HepG2 (cell line): ENCODE results near the gene CEP164. TPM values are rescaled to one million over a fixed set of nuclear protein-coding genes. Genes with fewer than 3 reads are reported as not detected.

Experiments used
- ATAC-seq: fragments of 200-7000 bp; cut with Tn5 transposase; 3 replicates; pipeline ENCODE4 v1.9.1; 2020; ENCODE audit warnings: mild to moderate bottlenecking, moderate library complexity
- BruUV-seq: library from RNA; stranded (reverse); fragments of 400-500 nt; replicated peaks from 2 replicates; lab custom pipeline; 2021; lab: Mats Ljungman, UMichigan
- CTCF ChIA-PET: fragments of 300-600 bp; formaldehyde crosslinking; extraction: SDS; loops from one replicate; lab custom pipeline; 2021; ENCODE audit warnings: low total read pairs, inconsistent platforms, low intra/inter-chr PET ratio; lab: Yijun Ruan, JAX
- POLR2A ChIA-PET: fragments of 350-600 bp; sonication (Branson Sonifier 250); formaldehyde crosslinking; loops from one replicate; lab custom pipeline; 2020; ENCODE audit warnings: antibody characterized with exemption, inconsistent platforms; lab: Yijun Ruan, JAX
- DNase-seq: peaks from one replicate; pipeline ENCODE4 v3.0.0-alpha.2; 2015; ENCODE audit warnings: low spot score
- FAIRE-seq: peaks from 3 replicates; lab custom pipeline; 2011; peaks lifted over from hg19 to GRCh38; lab: Jason Lieb, UNC
- H2AFZ ChIP-seq: one replicate; pipeline ENCODE4 v1.6.1; 2011; ENCODE audit warnings: low read length, inconsistent platforms
- H3K27ac ChIP-seq: fragments of 300-600 bp; 3 replicates; pipeline ENCODE4 v1.8.0; 2011; ENCODE audit warnings: mixed run types, mild to moderate bottlenecking, mixed read lengths, low read length, inconsistent platforms; ENCODE audit not compliant: insufficient read depth; ENCODE audit errors: extremely low read length
- H3K27me3 ChIP-seq, 2 experiments: fragments of 200-600 bp in 1 of 2; 2 replicates in 1 of 2; 3 replicates in 1 of 2; pipeline versions ENCODE4 v1.6.0 to v1.8.0; 2011; ENCODE audit warnings: low read length in 2 of 2, mild to moderate bottlenecking in 2 of 2, moderate library complexity in 2 of 2, inconsistent platforms in 1 of 2; ENCODE audit not compliant: insufficient read depth in 2 of 2, control insufficient read depth in 1 of 2
- H3K36me3 ChIP-seq, 2 experiments: fragments of 200-600 bp in 1 of 2; replicated peaks in 1 of 2; 2 replicates in 1 of 2; 3 replicates in 1 of 2; pipeline versions ENCODE4 v1.5.1 to v1.8.0; 2011; ENCODE audit warnings: low read length in 2 of 2, inconsistent platforms in 1 of 2; ENCODE audit not compliant: insufficient read depth in 2 of 2, control insufficient read depth in 1 of 2
- H3K4me1 ChIP-seq: 2 replicates; pipeline ENCODE4 v1.5.1; 2012; ENCODE audit warnings: low read length, inconsistent platforms; ENCODE audit not compliant: insufficient read depth
- H3K4me2 ChIP-seq: 2 replicates; pipeline ENCODE4 v1.6.0; 2011; ENCODE audit warnings: low read depth, low read length, inconsistent platforms
- H3K4me3 ChIP-seq, 3 experiments: fragments of 200-600 bp in 1 of 3; sonication (generic), shearing (Covaris generic) in 1 of 3; replicated peaks in 1 of 3; 2 replicates each; pipeline ENCODE4 v1.5.1; 2011 to 2016; ENCODE audit warnings: low read length in 3 of 3, inconsistent platforms in 2 of 3, low read depth in 2 of 3, mild to moderate bottlenecking in 2 of 3, control low read depth in 1 of 3, mixed read lengths in 1 of 3; ENCODE audit not compliant: insufficient read depth in 1 of 3
- H3K79me2 ChIP-seq: one replicate; pipeline ENCODE4 v1.6.1; 2011; ENCODE audit warnings: low read length, inconsistent platforms; ENCODE audit not compliant: insufficient read depth
- H3K9ac ChIP-seq: 2 replicates; pipeline ENCODE4 v1.6.0; 2011; ENCODE audit warnings: mild to moderate bottlenecking, low read depth, low read length, inconsistent platforms; ENCODE audit not compliant: insufficient read depth
- H3K9me3 ChIP-seq: 2 replicates; pipeline ENCODE4 v1.5.1; 2012; ENCODE audit warnings: mild to moderate bottlenecking, low read length
- H4K20me1 ChIP-seq: 2 replicates; pipeline ENCODE4 v1.6.0; 2011; ENCODE audit warnings: inconsistent platforms, mild to moderate bottlenecking, low read length, moderate library complexity; ENCODE audit not compliant: insufficient read depth
- AHDC1 ChIP-seq: sonication (generic); formaldehyde crosslinking; IDR thresholded peaks from 2 replicates; pipeline ENCODE4 v1.5.1; 2020; ENCODE audit warnings: mild to moderate bottlenecking, missing genetic modification reagents, borderline replicate concordance
- BORCS8-MEF2B ChIP-seq: sonication (generic); formaldehyde crosslinking; IDR thresholded peaks from 2 replicates; pipeline ENCODE4 v1.8.0; 2022; ENCODE audit warnings: mild to moderate bottlenecking, missing genetic modification reagents
- CBX5 ChIP-seq: sonication (generic); formaldehyde crosslinking; IDR thresholded peaks from 2 replicates; pipeline ENCODE4 v1.4.0; 2020; ENCODE audit warnings: missing genetic modification reagents, borderline replicate concordance
- CEBPB ChIP-seq: IDR thresholded peaks from 2 replicates; pipeline ENCODE4 v1.6.1; 2011; ENCODE audit warnings: low read depth, low read length, improper control_type of control experiment, borderline replicate concordance
- CREB3 ChIP-seq: sonication (generic); formaldehyde crosslinking; IDR thresholded peaks from 2 replicates; pipeline ENCODE4 v1.5.0; 2020; ENCODE audit warnings: missing genetic modification reagents
- SIN3A ChIP-seq: IDR thresholded peaks from 2 replicates; pipeline ENCODE4 v1.6.1; 2011; ENCODE audit warnings: low read depth, mild to moderate bottlenecking, control low read depth, low read length, borderline replicate concordance
- SP4 ChIP-seq: sonication (generic); formaldehyde crosslinking; IDR thresholded peaks from 2 replicates; pipeline ENCODE4 v1.8.1; 2023; ENCODE audit warnings: mild to moderate bottlenecking, missing genetic modification reagents
- TCF7L2 ChIP-seq: IDR thresholded peaks from 2 replicates; pipeline ENCODE4 v1.6.1; 2011; ENCODE audit warnings: mild to moderate bottlenecking, low read depth, low read length, moderate library complexity
- ZBTB38 ChIP-seq: sonication (generic); formaldehyde crosslinking; IDR thresholded peaks from 2 replicates; pipeline ENCODE4 v1.5.1; 2020; ENCODE audit warnings: mild to moderate bottlenecking, missing genetic modification reagents
- ZBTB42 ChIP-seq: sonication (generic); formaldehyde crosslinking; IDR thresholded peaks from 2 replicates; pipeline ENCODE4 v1.5.0; 2020; ENCODE audit warnings: mild to moderate bottlenecking, missing genetic modification reagents
- ZC3H4 ChIP-seq: sonication (generic); formaldehyde crosslinking; IDR thresholded peaks from 2 replicates; pipeline ENCODE4 v1.4.0; 2020; ENCODE audit warnings: missing genetic modification reagents, borderline replicate concordance
- ZNF12 ChIP-seq: sonication (generic); formaldehyde crosslinking; IDR thresholded peaks from 2 replicates; pipeline ENCODE4 v1.5.0; 2020; ENCODE audit warnings: missing genetic modification reagents
- ZNF136 ChIP-seq: sonication (generic); formaldehyde crosslinking; IDR thresholded peaks from 2 replicates; pipeline ENCODE4 v1.8.1; 2022; ENCODE audit warnings: low read depth, mild to moderate bottlenecking, moderate library complexity, missing genetic modification reagents
- ZNF333 ChIP-seq: sonication (generic); formaldehyde crosslinking; IDR thresholded peaks from 2 replicates; pipeline ENCODE4 v1.4.0; 2020; ENCODE audit warnings: mild to moderate bottlenecking, missing genetic modification reagents, borderline replicate concordance
- ZNF7 ChIP-seq: IDR thresholded peaks from 2 replicates; pipeline ENCODE4 v1.6.1; 2016; ENCODE audit warnings: missing biosample characterization, missing genetic modification reagents
- WGBS: methylation state at CpG from one replicate; pipeline ENCODE4 v1.1.6; 2017; ENCODE audit warnings: low lambda C conversion rate; 5-methylcytosine and 5-hydroxymethylcytosine counted together
- in situ Hi-C: cut with HindIII; loops from 2 replicates; pipeline ENCODE4 v1.10.0; 2017; ENCODE audit warnings: low pct_unique_long_range_greater_than_20kb; ENCODE audit not compliant: extremely low pct_ligation_motif_present
- intact Hi-C: fragments of 100-400 bp; cut with micrococcal nuclease; formaldehyde crosslinking; loops from one replicate; pipeline ENCODE4 v1.10.0; 2022; ENCODE audit not compliant: unreplicated experiment
- polyA plus RNA-seq, 8 experiments: library from polyadenylated mRNA; depleted of rRNA in 3 of 8; stranded (reverse) in 7 of 8; unstranded in 1 of 8; fragments of >200 nt; fragmentation: Illumina TruSeq in 4 of 8; extraction: Trizol in 4 of 8; gene quantifications; 2 replicates each; pipeline versions ENCODE4 v1.2.1 to v1.2.3, GENCODE V29; 2011 to 2016; ENCODE audit warnings: low read depth in 4 of 8, missing spikeins in 1 of 8, mixed read lengths in 1 of 8; ENCODE audit not compliant: insufficient read depth in 1 of 8
- total RNA-seq, 5 experiments: library from RNA; depleted of rRNA; stranded (reverse); fragments of >200 nt; fragmentation: Illumina TruSeq; extraction: Trizol; gene quantifications; 2 replicates each; pipeline ENCODE4 v1.2.3, GENCODE V29; 2016; ENCODE audit warnings: low read depth in 1 of 5

CEP164 gene
- total and polyA plus RNA-seq, 2 of the 13 experiments (the other 11 are each of a cell fraction or from before 2014, with no cell fraction given), result 11.4 to 15.2 TPM

GRCh38 chr11:117281159-117281558, 46.5 kb upstream of the CEP164 start (continued):
- no peak for TF ChIP-seq SIN3A
- TF ChIP-seq TCF7L2, result no peak
- TF ChIP-seq ZNF136 (CRISPR knock-in tag), result no peak
- TF ChIP-seq ZBTB42 (CRISPR knock-in tag), result no peak
- TF ChIP-seq CEBPB, result no peak
- TF ChIP-seq ZNF333 (CRISPR knock-in tag), result no peak
- no peak for TF ChIP-seq ZC3H4 (CRISPR knock-in tag)

GRCh38 chr11:117281869-117282268, 45.8 kb upstream of the CEP164 start:
- ChIA-PET CTCF (no interaction called here), POLR2A (no interaction called here)
- in situ Hi-C loops, result no loop called here
- no peak overlapping the region for H2AFZ ChIP-seq
- H3K4me2 ChIP-seq, result no peak overlapping the region
- H3K9me3 ChIP-seq, result no peaks in the 10 kb centered on the region
- WGBS, result 96% methylated on average over 7 of the region's 7 CpGs
- H3K4me1 ChIP-seq, result no peaks in the 10 kb centered on the region
- no peak for FAIRE-seq
- no peak overlapping the region for H3K9ac ChIP-seq
- no peaks in the 10 kb centered on the region for H3K27me3 ChIP-seq
- BruUV-seq, result no TSS peak
- ATAC-seq, result no peak
- DNase-seq, result no peak
- peaks cover 11 to 45% of the 10 kb centered on the region in 2 experiments for H3K36me3 ChIP-seq
- intact Hi-C loops, result no loop called here
- no peaks in the 10 kb centered on the region for H4K20me1 ChIP-seq
- no peaks in the 10 kb centered on the region for H3K79me2 ChIP-seq
- no peak overlapping the region for H3K4me3 ChIP-seq
- H3K27ac ChIP-seq, result no peak overlapping the region
- TF ChIP-seq ZBTB38 (CRISPR knock-in tag), result no peak
- no peak for TF ChIP-seq SP4 (CRISPR knock-in tag)
- TF ChIP-seq ZNF7 (CRISPR knock-in tag), result no peak
- TF ChIP-seq CREB3 (CRISPR knock-in tag), result no peak
- TF ChIP-seq ZNF12, result no peak
- no peak for TF ChIP-seq BORCS8-MEF2B
- no peak for TF ChIP-seq AHDC1
- no peak for TF ChIP-seq CBX5 (CRISPR knock-in tag)
